GM19328 (cell line): ENCODE data around the gene ARHGEF11.

Source experiments
- ATAC-seq: cut with Tn5 transposase; IDR thresholded peaks from one replicate; pipeline ENCODE4 v1.9.1; 2021; ENCODE audit warnings: mild to moderate bottlenecking, moderate library complexity; ENCODE audit not compliant: unreplicated experiment

ARHGEF11 gene

GRCh38 chr1:157050836-157051235 is 5.3 kb upstream of the ARHGEF11 start:
- no peak for ATAC-seq

GRCh38 chr1:157047062-157047410 is 1.5 kb upstream of the ARHGEF11 start:
- ATAC-seq: no peak

GRCh38 chr1:157044326-157044725 is 1.2 kb downstream of the ARHGEF11 start:
- ATAC-seq: no peak

GRCh38 chr1:157043685-157044084 is 1.9 kb downstream of the ARHGEF11 start:
- ATAC-seq: no peak

GRCh38 chr1:157042846-157043245 is 2.7 kb downstream of the ARHGEF11 start:
- no peak for ATAC-seq

- no peak for ATAC-seq
Observed at GRCh38 chr1:157040802-157041201, 4.7 kb downstream of the ARHGEF11 start.

- no peak for ATAC-seq
Observed at GRCh38 chr1:157035121-157035520, 10.4 kb downstream of the ARHGEF11 start.

GRCh38 chr1:157034137-157034800 is 11.3 kb downstream of the ARHGEF11 start:
- no peak for ATAC-seq

GRCh38 chr1:157033357-157033876 is 12.1 kb downstream of the ARHGEF11 start:
- ATAC-seq: no peak

GRCh38 chr1:157032303-157032702 is 13.2 kb downstream of the ARHGEF11 start:
- ATAC-seq: no peak

- no peak for ATAC-seq
Observed at GRCh38 chr1:157030728-157031127, 14.8 kb downstream of the ARHGEF11 start.

GRCh38 chr1:157028674-157029073 is 16.9 kb downstream of the ARHGEF11 start:
- no peak for ATAC-seq

GRCh38 chr1:157025856-157026255 is 19.7 kb downstream of the ARHGEF11 start:
- no peak for ATAC-seq

GRCh38 chr1:157025385-157025784 is 20.2 kb downstream of the ARHGEF11 start:
- ATAC-seq: no peak

GRCh38 chr1:157021688-157022087 is 23.9 kb downstream of the ARHGEF11 start:
- no peak for ATAC-seq

GRCh38 chr1:157019457-157019856 is 26.1 kb downstream of the ARHGEF11 start:
- no peak for ATAC-seq

- no peak for ATAC-seq
Observed at GRCh38 chr1:157011845-157012244, 33.7 kb downstream of the ARHGEF11 start.

GRCh38 chr1:157008502-157008901 is 37.0 kb downstream of the ARHGEF11 start:
- no peak for ATAC-seq

- no peak for ATAC-seq
Observed at GRCh38 chr1:157007306-157007705, 38.2 kb downstream of the ARHGEF11 start.

- ATAC-seq: no peak
Observed at GRCh38 chr1:157006676-157007075, 38.9 kb downstream of the ARHGEF11 start.

- no peak for ATAC-seq
Observed at GRCh38 chr1:157005965-157006364, 39.6 kb downstream of the ARHGEF11 start.

GRCh38 chr1:157004806-157005205 is 40.7 kb downstream of the ARHGEF11 start:
- ATAC-seq: no peak

GRCh38 chr1:157004327-157004726 is 41.2 kb downstream of the ARHGEF11 start:
- ATAC-seq: no peak
